IMR-90 (cell line): Measurements from ENCODE around the gene ALOX15B. TPM values are rescaled to one million over a fixed set of nuclear protein-coding genes. Genes with fewer than 3 reads are reported as not detected.

Experiments used
- ATAC-seq: fragments of 200-7000 bp; cut with Tn5 transposase; 2 replicates; pipeline ENCODE4 v1.9.1; 2020; ENCODE audit warnings: low read depth, mild to moderate bottlenecking, moderate library complexity
- BruUV-seq: library from RNA; stranded (reverse); fragments of 400-500 nt; replicated peaks from 2 replicates; lab custom pipeline; 2021; lab: Mats Ljungman, UMichigan
- CTCF ChIA-PET: fragments of 300-600 bp; formaldehyde crosslinking; extraction: SDS; loops from one replicate; lab custom pipeline; 2021; ENCODE audit warnings: antibody characterized with exemption; lab: Yijun Ruan, JAX
- POLR2A ChIA-PET: fragments of 300-600 bp; sonication (Branson Sonifier 250); formaldehyde crosslinking; loops from one replicate; lab custom pipeline; 2022; ENCODE audit warnings: antibody characterized with exemption; ENCODE audit not compliant: unreplicated experiment; lab: Charles Lee
- DNase-seq: peaks from one replicate; pipeline ENCODE4 v3.0.0; 2013
- H2AFZ ChIP-seq: replicated peaks from 2 replicates; pipeline ENCODE3; 2013; ENCODE audit warnings: low read length, mild to moderate bottlenecking; ENCODE audit not compliant: poor library complexity
- H2AK5ac ChIP-seq: 2 replicates; pipeline ENCODE4 v1.6.1; 2013; ENCODE audit warnings: low read depth, low read length, inconsistent platforms
- H2AK9ac ChIP-seq: replicated peaks from 2 replicates; pipeline ENCODE3; 2013; ENCODE audit warnings: mild to moderate bottlenecking, low read depth, low read length, moderate library complexity; ENCODE audit not compliant: poor library complexity
- H2BK120ac ChIP-seq: 2 replicates; pipeline ENCODE4 v1.6.1; 2013; ENCODE audit warnings: low read depth, low read length, inconsistent platforms
- H2BK15ac ChIP-seq: 3 replicates; pipeline ENCODE4 v1.6.1; 2013; ENCODE audit warnings: low read depth, low read length, inconsistent platforms
- H2BK20ac ChIP-seq: 2 replicates; pipeline ENCODE4 v1.6.1; 2013; ENCODE audit warnings: low read depth, mild to moderate bottlenecking, inconsistent platforms, low read length, moderate library complexity
- H2BK5ac ChIP-seq: 2 replicates; pipeline ENCODE4 v1.6.1; 2013; ENCODE audit warnings: mild to moderate bottlenecking, low read depth, low read length, inconsistent platforms; ENCODE audit not compliant: poor library complexity, severe bottlenecking
- H3K14ac ChIP-seq: replicated peaks from 2 replicates; pipeline ENCODE4 v1.6.1; 2013; ENCODE audit warnings: low read depth, low read length, inconsistent platforms
- H3K18ac ChIP-seq: 2 replicates; pipeline ENCODE4 v1.6.1; 2013; ENCODE audit warnings: low read depth, low read length, control low read depth
- H3K23ac ChIP-seq: 2 replicates; pipeline ENCODE4 v1.6.1; 2013; ENCODE audit warnings: low read depth, low read length, inconsistent platforms
- H3K27ac ChIP-seq: 2 replicates; pipeline ENCODE4 v1.5.1; 2013; ENCODE audit warnings: mild to moderate bottlenecking, control low read depth, low read length; ENCODE audit not compliant: insufficient read depth
- H3K27me3 ChIP-seq: 2 replicates; pipeline ENCODE4 v1.6.1; 2013; ENCODE audit warnings: low read length; ENCODE audit not compliant: control insufficient read depth, insufficient read depth
- H3K36me3 ChIP-seq: 2 replicates; pipeline ENCODE4 v1.6.1; 2013; ENCODE audit warnings: low read length, mixed read lengths; ENCODE audit not compliant: control insufficient read depth, insufficient read depth
- H3K4ac ChIP-seq: 2 replicates; pipeline ENCODE4 v1.6.1; 2013; ENCODE audit warnings: low read depth, low read length, inconsistent platforms
- H3K4me1 ChIP-seq: 2 replicates; pipeline ENCODE4 v1.6.1; 2013; ENCODE audit warnings: low read length, mixed read lengths; ENCODE audit not compliant: control insufficient read depth, insufficient read depth
- H3K4me2 ChIP-seq: 2 replicates; pipeline ENCODE4 v1.6.1; 2013; ENCODE audit warnings: low read depth, mild to moderate bottlenecking, control low read depth, low read length, moderate library complexity
- H3K4me3 ChIP-seq: 2 replicates; pipeline ENCODE4 v1.5.1; 2013; ENCODE audit warnings: low read depth, mild to moderate bottlenecking, control low read depth, low read length, moderate library complexity; ENCODE audit not compliant: insufficient read depth
- H3K56ac ChIP-seq: 2 replicates; pipeline ENCODE4 v1.6.1; 2013; ENCODE audit warnings: low read length, inconsistent platforms; ENCODE audit not compliant: insufficient read depth; ENCODE audit errors: extremely low read depth
- H3K79me1 ChIP-seq, 2 experiments: 2 replicates each; pipeline ENCODE4 v1.6.1; 2013; ENCODE audit warnings: low read length in 2 of 2, inconsistent platforms in 1 of 2, low read depth in 1 of 2
- H3K9ac ChIP-seq: 2 replicates; pipeline ENCODE4 v1.6.1; 2013; ENCODE audit warnings: low read depth, low read length, control low read depth
- H3K9me1 ChIP-seq: 2 replicates; pipeline ENCODE4 v1.6.1; 2013; ENCODE audit warnings: low read length, inconsistent platforms; ENCODE audit not compliant: insufficient read depth
- H3K9me3 ChIP-seq: 2 replicates; pipeline ENCODE4 v1.6.1; 2013; ENCODE audit warnings: low read length; ENCODE audit not compliant: control insufficient read depth, insufficient read depth
- H4K20me1 ChIP-seq: 2 replicates; pipeline ENCODE4 v1.6.1; 2013; ENCODE audit warnings: low read length, inconsistent platforms; ENCODE audit not compliant: insufficient read depth
- H4K5ac ChIP-seq: 2 replicates; pipeline ENCODE4 v1.6.1; 2013; ENCODE audit warnings: mild to moderate bottlenecking, low read depth, low read length, control low read depth
- H4K8ac ChIP-seq, 2 experiments: 2 replicates each; pipeline ENCODE4 v1.6.1; 2013; ENCODE audit warnings: low read depth in 2 of 2, low read length in 2 of 2, control low read depth in 1 of 2, inconsistent platforms in 1 of 2
- H4K91ac ChIP-seq: 2 replicates; pipeline ENCODE4 v1.6.1; 2013; ENCODE audit warnings: low read depth, low read length, inconsistent platforms; ENCODE audit not compliant: insufficient read depth
- BHLHE40 ChIP-seq: fragments of 150-350 bp; IDR thresholded peaks from 2 replicates; pipeline ENCODE4 v1.6.1; 2016; ENCODE audit warnings: mild to moderate bottlenecking, low read depth, low read length
- CEBPB ChIP-seq: IDR thresholded peaks from 2 replicates; pipeline ENCODE4 v1.6.1; 2012; ENCODE audit warnings: low read depth, low read length, improper control_type of control experiment
- CHD1 ChIP-seq: IDR thresholded peaks from 2 replicates; pipeline ENCODE4 v1.6.1; 2012; ENCODE audit warnings: low read depth, low read length, improper control_type of control experiment
- CTCF ChIP-seq: conservative IDR thresholded peaks from 2 replicates; pipeline ENCODE4 v1.5.1; 2012; ENCODE audit warnings: mild to moderate bottlenecking, low read depth, low read length, improper control_type of control experiment
- ELK1 ChIP-seq: fragments of 150-350 bp; IDR thresholded peaks from 2 replicates; pipeline ENCODE4 v1.6.1; 2016; ENCODE audit warnings: low read depth, mild to moderate bottlenecking, low read length, moderate library complexity, borderline replicate concordance
- FOS ChIP-seq: fragments of 150-350 bp; IDR thresholded peaks from 2 replicates; pipeline ENCODE4 v1.6.1; 2016; ENCODE audit warnings: low read depth, low read length
- MAFK ChIP-seq: IDR thresholded peaks from 2 replicates; pipeline ENCODE4 v1.6.1; 2012; ENCODE audit warnings: low read depth, low read length, improper control_type of control experiment
- MAZ ChIP-seq: IDR thresholded peaks from 2 replicates; pipeline ENCODE4 v1.6.1; 2012; ENCODE audit warnings: low read depth, mild to moderate bottlenecking, low read length, improper control_type of control experiment, moderate library complexity, borderline replicate concordance
- MXI1 ChIP-seq: IDR thresholded peaks from 2 replicates; pipeline ENCODE4 v1.6.1; 2012; ENCODE audit warnings: low read depth, mild to moderate bottlenecking, low read length, moderate library complexity, borderline replicate concordance
- NFE2L2 ChIP-seq: fragments of 150-350 bp; IDR thresholded peaks from 2 replicates; pipeline ENCODE4 v1.6.1; 2016; ENCODE audit warnings: low read depth, mild to moderate bottlenecking, low read length
- POLR2A ChIP-seq: IDR thresholded peaks from 2 replicates; pipeline ENCODE4 v1.6.1; 2012; ENCODE audit warnings: mild to moderate bottlenecking, low read depth, low read length
- RAD21 ChIP-seq: IDR thresholded peaks from 2 replicates; pipeline ENCODE4 v1.6.1; 2012; ENCODE audit warnings: low read length, improper control_type of control experiment
- RCOR1 ChIP-seq: IDR thresholded peaks from 2 replicates; pipeline ENCODE4 v1.6.1; 2012; ENCODE audit warnings: mild to moderate bottlenecking, low read length, improper control_type of control experiment; ENCODE audit not compliant: insufficient replicate concordance
- RFX5 ChIP-seq: IDR thresholded peaks from 2 replicates; pipeline ENCODE4 v1.8.0; 2012; ENCODE audit warnings: low read depth, mild to moderate bottlenecking, low read length, moderate library complexity
- SMC3 ChIP-seq: fragments of 150-350 bp; IDR thresholded peaks from 2 replicates; pipeline ENCODE4 v1.6.1; 2016; ENCODE audit warnings: low read depth, mild to moderate bottlenecking, antibody characterized with exemption, low read length, moderate library complexity
- USF2 ChIP-seq: fragments of 150-350 bp; IDR thresholded peaks from 2 replicates; pipeline ENCODE4 v1.6.1; 2017; ENCODE audit warnings: mild to moderate bottlenecking, antibody characterized with exemption, low read length, low read depth
- WGBS, 2 experiments: methylation state at CpG; one replicate each; pipeline versions ENCODE4 v1.1.5 to v1.1.7; 2013; ENCODE audit warnings: missing lambda C conversion rate in 2 of 2; ENCODE audit not compliant: insufficient read length in 1 of 2; ENCODE audit errors: extremely low coverage in 2 of 2; 5-methylcytosine and 5-hydroxymethylcytosine counted together
- dilution Hi-C: fragments of 300-500 bp; cut with HindIII; formaldehyde crosslinking; loops from one replicate; pipeline ENCODE4 v1.14.3; 2018; ENCODE audit warnings: low sequenced_read_pairs; ENCODE audit not compliant: unreplicated experiment
- in situ Hi-C: fragments of 300-500 bp; cut with MboI; formaldehyde crosslinking; loops from 3 replicates; pipeline ENCODE4 v1.14.3; 2019; ENCODE audit warnings: low sequenced_read_pairs, inconsistent platforms, mixed read lengths
- intact Hi-C: fragments of 100-400 bp; cut with micrococcal nuclease; formaldehyde crosslinking; loops from 2 replicates; pipeline ENCODE4 v1.10.0; 2022
- polyA plus RNA-seq, 3 experiments: library from polyadenylated mRNA; depleted of rRNA; stranded (reverse); fragments of >200 nt; gene quantifications; 2 replicates each; pipeline ENCODE4 v1.2.3, GENCODE V29; 2012; ENCODE audit warnings: low replicate concordance in 1 of 3
- total RNA-seq: library from RNA; depleted of rRNA; stranded (reverse); fragments of >200 nt; gene quantifications from 2 replicates; pipeline ENCODE4 v1.2.3, GENCODE V29; 2012

ALOX15B gene
- total and polyA plus RNA-seq, 2 of the 4 experiments (the other 2 are of a cell fraction), result not detected

GRCh38 chr17:8057691-8058114 lies 18.8 kb downstream of the ALOX15B start:
- no peak overlapping the region for H4K5ac ChIP-seq
- peak overlapping the region; percentile 17 for H2AFZ ChIP-seq
- H3K36me3 ChIP-seq, result no peaks in the 10 kb centered on the region
- H3K4me3 ChIP-seq, result no peak overlapping the region
- no TSS peak for BruUV-seq
- DNase-seq (peak; percentile 75), ATAC-seq (peak; percentile 94)
- peaks cover 47% of the 10 kb centered on the region for H3K27me3 ChIP-seq
- ChIA-PET POLR2A (interaction anchor here (0.6 kb wide), 1 partner anchor 526 kb away, joined by 4 read pairs; no protein-coding TSS in a partner anchor), CTCF (interaction anchor here (0.5 to 2.8 kb wide), 7 partner anchors 10 to 245 kb away, joined by 3 to 15 read pairs (median 4); no protein-coding TSS in a partner anchor)
- no peak overlapping the region for H3K56ac ChIP-seq
- H3K27ac ChIP-seq, result no peak overlapping the region
- 0% methylated on average over 11 of the region's 14 CpGs; no CpG with 5 or more reads in 1 of the 2 experiments for WGBS, 2 experiments
- no peaks in the 10 kb centered on the region for H4K20me1 ChIP-seq
- H2AK5ac ChIP-seq, result no peak overlapping the region
- TF ChIP-seq MAZ (no peak), SMC3 (peak; percentile 78), MXI1 (peak; percentile 78; the same call in 1 of the 2 replicates), CTCF (peak; percentile 86), CHD1 (no peak), RFX5 (no peak), RAD21 (peak; percentile 86), USF2 (no peak), ELK1 (no peak), RCOR1 (no peak), BHLHE40 (no peak), MAFK (no peak), POLR2A (0 out of 2 replicates have a peak, but pooled peaks have one; percentile 36), FOS (no peak), CEBPB (peak; percentile 44; the same call in 1 of the 2 replicates), NFE2L2 (no peak)
- H4K8ac ChIP-seq, result no peak overlapping the region
- H2BK120ac ChIP-seq, result no peak overlapping the region
- H3K79me1 ChIP-seq, result no peaks in the 10 kb centered on the region
- H2BK15ac ChIP-seq, result no peak overlapping the region
- no peak overlapping the region for H3K18ac ChIP-seq
- no peak overlapping the region for H4K91ac ChIP-seq
- H3K9ac ChIP-seq, result no peak overlapping the region
- H3K9me1 ChIP-seq, result no peaks in the 10 kb centered on the region
- no peaks in the 10 kb centered on the region for H3K9me3 ChIP-seq
- no peak overlapping the region for H2AK9ac ChIP-seq
- H3K23ac ChIP-seq, result no peak overlapping the region
- dilution Hi-C loops (no loop called here), intact Hi-C loops (loop anchor here (1.0 to 5.0 kb wide), 5 partner anchors 68 to 314 kb away; partner anchors contain the start of genes CNTROB and TRAPPC1), in situ Hi-C loops (no loop called here)
- no peak overlapping the region for H3K4ac ChIP-seq
- peaks cover 2% of the 10 kb centered on the region; the same call in 1 of the 2 replicates for H3K4me1 ChIP-seq
- H2BK5ac ChIP-seq, result no peak overlapping the region
- H3K14ac ChIP-seq, result no peak overlapping the region
- H3K4me2 ChIP-seq, result no peak overlapping the region; the same call in 1 of the 2 replicates
- H2BK20ac ChIP-seq, result no peak overlapping the region
